ENCODE measurements around the gene ATP9B.

Gene ATP9B

DNA sequence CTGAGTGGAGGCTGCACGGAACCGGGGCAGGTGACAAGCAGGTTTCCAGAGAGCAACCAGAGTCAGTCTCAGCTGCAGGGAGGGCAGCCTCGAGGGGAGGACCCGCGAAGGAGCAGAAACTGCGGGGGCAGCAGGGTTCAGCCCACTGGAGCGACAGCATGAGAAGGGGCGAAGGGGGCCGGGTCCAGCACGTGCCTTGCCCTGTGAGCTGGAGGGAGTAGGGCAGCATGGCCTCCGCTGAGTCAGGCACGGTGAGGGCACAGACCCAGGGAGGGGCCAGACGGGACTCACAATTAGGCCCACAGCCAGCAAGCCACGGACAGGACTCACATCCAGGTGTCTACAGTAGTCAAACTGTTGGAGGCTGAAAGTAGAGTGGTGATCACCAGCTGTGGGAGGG is 22.7 kb upstream of the ATP9B start:
- Histone ChIP-seq H3K36me3 (ENCODE audit: control insufficient read depth in 2 of 2, insufficient read depth in 1 of 2, low read length in 2 of 2) (no peaks in the 10 kb centered on the region), H3K4me1 (ENCODE audit: control insufficient read depth, insufficient read depth, low read length) (no peaks in the 10 kb centered on the region), H3K4me3 (ENCODE audit: low read depth, low read length) (no peak overlapping the region), H3K9me3 (ENCODE audit: control insufficient read depth, insufficient read depth, low read depth, low read length) (no peaks in the 10 kb centered on the region), H3K27ac (ENCODE audit: extremely low read depth, low read depth, low read length) (no peak overlapping the region)
- POLR2A ChIA-PET, result no interaction called here
- CTCF ChIA-PET, result interaction anchor here (0.6 kb wide), 1 partner anchor 300 kb away, joined by 3 read pairs; no protein-coding TSS in a partner anchor
- no peak for TF ChIP-seq ZNF707 (tag by site-specific recombination; IDR thresholded peaks at IDR 0.05)
- TF ChIP-seq, protein P1, sequence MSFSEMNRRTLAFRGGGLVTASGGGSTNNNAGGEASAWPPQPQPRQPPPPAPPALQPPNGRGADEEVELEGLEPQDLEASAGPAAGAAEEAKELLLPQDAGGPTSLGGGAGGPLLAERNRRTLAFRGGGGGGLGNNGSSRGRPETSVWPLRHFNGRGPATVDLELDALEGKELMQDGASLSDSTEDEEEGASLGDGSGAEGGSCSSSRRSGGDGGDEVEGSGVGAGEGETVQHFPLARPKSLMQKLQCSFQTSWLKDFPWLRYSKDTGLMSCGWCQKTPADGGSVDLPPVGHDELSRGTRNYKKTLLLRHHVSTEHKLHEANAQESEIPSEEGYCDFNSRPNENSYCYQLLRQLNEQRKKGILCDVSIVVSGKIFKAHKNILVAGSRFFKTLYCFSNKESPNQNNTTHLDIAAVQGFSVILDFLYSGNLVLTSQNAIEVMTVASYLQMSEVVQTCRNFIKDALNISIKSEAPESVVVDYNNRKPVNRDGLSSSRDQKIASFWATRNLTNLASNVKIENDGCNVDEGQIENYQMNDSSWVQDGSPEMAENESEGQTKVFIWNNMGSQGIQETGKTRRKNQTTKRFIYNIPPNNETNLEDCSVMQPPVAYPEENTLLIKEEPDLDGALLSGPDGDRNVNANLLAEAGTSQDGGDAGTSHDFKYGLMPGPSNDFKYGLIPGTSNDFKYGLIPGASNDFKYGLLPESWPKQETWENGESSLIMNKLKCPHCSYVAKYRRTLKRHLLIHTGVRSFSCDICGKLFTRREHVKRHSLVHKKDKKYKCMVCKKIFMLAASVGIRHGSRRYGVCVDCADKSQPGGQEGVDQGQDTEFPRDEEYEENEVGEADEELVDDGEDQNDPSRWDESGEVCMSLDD (tag by site-specific recombination; IDR thresholded peaks at IDR 0.05), result no peak

DNA sequence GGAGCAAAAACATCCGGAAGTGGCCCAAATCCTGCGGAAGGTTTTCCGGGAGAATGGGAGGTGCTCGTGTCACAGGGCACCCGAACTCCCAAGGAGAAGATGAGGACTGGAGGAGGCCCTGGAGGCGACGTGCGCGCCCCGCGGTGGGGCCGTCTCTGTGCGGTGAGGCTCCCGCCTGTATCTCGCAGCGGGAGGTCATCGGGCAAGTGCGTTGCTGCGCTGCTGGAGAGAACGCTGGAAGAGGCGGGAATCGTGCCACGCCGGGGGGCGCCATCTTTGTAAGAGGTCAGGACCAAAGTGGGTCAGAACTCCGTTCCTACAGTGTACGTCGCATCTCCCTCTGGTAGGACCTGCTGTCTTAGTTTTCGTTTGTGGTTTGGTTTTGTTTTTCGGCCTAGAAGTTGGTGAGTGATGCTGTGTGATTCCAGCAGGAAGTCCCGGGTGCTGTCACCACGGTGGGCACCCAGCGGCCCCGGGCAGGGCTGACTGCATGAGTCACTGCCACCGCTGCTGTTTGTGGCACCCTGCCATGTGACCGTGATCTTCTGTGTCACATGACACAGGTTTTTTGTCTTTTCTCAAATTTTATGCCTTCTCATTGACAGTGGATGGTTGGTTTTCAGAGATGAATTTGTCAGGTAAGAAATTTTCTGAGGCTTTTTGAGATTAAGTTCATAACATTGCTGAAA is 21.5 kb upstream of the ATP9B start:
- no peaks in the 10 kb centered on the region for H3K9me3 ChIP-seq (ENCODE audit: control insufficient read depth, insufficient read depth, low read depth, low read length)
- H3K4me1 ChIP-seq (ENCODE audit: control insufficient read depth, insufficient read depth, low read length), result no peaks in the 10 kb centered on the region
- ChIA-PET POLR2A (no interaction called here), CTCF (no interaction called here)
- no peak overlapping the region for H3K27ac ChIP-seq (ENCODE audit: extremely low read depth, low read depth, low read length)
- H3K36me3 ChIP-seq (ENCODE audit: control insufficient read depth in 2 of 2, insufficient read depth in 1 of 2, low read length in 2 of 2), result no peaks in the 10 kb centered on the region
- H3K4me3 ChIP-seq (ENCODE audit: low read depth, low read length), result no peak overlapping the region
- TF ChIP-seq ZNF561 (tag by site-specific recombination; IDR thresholded peaks at IDR 0.05; ENCODE audit: borderline replicate concordance) (no peak), ZNF548 (tag by site-specific recombination; IDR thresholded peaks at IDR 0.05) (no peak), BCL11B (tag by site-specific recombination; IDR thresholded peaks at IDR 0.05; ENCODE audit: low read depth) (no peak), PRDM1 (tag by site-specific recombination; IDR thresholded peaks at IDR 0.05) (no peak), ZSCAN16 (tag by site-specific recombination; IDR thresholded peaks at IDR 0.05) (no peak), TCF7L2 (IDR thresholded peaks at IDR 0.05; ENCODE audit: borderline replicate concordance, low read depth, low read length) (no peak), EGR2 (tag by site-specific recombination; IDR thresholded peaks at IDR 0.05; ENCODE audit: low read depth) (no peak), ZNF837 (tag by site-specific recombination; IDR thresholded peaks at IDR 0.05) (no peak), ZNF394 (tag by site-specific recombination; IDR thresholded peaks at IDR 0.05; ENCODE audit: borderline replicate concordance) (no peak), ZNF530 (tag by site-specific recombination; IDR thresholded peaks at IDR 0.05; ENCODE audit: low read depth) (no peak), ZEB2 (tag by site-specific recombination; IDR thresholded peaks at IDR 0.05) (no peak), KLF16 (tag by site-specific recombination; IDR thresholded peaks at IDR 0.05) (no peak)
- TF ChIP-seq, protein P2, sequence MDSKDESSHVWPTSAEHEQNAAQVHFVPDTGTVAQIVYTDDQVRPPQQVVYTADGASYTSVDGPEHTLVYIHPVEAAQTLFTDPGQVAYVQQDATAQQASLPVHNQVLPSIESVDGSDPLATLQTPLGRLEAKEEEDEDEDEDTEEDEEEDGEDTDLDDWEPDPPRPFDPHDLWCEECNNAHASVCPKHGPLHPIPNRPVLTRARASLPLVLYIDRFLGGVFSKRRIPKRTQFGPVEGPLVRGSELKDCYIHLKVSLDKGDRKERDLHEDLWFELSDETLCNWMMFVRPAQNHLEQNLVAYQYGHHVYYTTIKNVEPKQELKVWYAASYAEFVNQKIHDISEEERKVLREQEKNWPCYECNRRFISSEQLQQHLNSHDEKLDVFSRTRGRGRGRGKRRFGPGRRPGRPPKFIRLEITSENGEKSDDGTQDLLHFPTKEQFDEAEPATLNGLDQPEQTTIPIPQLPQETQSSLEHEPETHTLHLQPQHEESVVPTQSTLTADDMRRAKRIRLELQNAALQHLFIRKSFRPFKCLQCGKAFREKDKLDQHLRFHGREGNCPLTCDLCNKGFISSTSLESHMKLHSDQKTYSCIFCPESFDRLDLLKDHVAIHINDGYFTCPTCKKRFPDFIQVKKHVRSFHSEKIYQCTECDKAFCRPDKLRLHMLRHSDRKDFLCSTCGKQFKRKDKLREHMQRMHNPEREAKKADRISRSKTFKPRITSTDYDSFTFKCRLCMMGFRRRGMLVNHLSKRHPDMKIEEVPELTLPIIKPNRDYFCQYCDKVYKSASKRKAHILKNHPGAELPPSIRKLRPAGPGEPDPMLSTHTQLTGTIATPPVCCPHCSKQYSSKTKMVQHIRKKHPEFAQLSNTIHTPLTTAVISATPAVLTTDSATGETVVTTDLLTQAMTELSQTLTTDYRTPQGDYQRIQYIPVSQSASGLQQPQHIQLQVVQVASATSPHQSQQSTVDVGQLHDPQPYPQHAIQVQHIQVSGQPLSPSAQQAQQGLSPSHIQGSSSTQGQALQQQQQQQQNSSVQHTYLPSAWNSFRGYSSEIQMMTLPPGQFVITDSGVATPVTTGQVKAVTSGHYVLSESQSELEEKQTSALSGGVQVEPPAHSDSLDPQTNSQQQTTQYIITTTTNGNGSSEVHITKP (tag by site-specific recombination; IDR thresholded peaks at IDR 0.05), result no peak
- TF ChIP-seq, protein P3, sequence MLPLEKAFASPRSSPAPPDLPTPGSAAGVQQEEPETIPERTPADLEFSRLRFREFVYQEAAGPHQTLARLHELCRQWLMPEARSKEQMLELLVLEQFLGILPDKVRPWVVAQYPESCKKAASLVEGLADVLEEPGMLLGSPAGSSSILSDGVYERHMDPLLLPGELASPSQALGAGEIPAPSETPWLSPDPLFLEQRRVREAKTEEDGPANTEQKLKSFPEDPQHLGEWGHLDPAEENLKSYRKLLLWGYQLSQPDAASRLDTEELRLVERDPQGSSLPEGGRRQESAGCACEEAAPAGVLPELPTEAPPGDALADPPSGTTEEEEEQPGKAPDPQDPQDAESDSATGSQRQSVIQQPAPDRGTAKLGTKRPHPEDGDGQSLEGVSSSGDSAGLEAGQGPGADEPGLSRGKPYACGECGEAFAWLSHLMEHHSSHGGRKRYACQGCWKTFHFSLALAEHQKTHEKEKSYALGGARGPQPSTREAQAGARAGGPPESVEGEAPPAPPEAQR (tag by site-specific recombination; IDR thresholded peaks at IDR 0.05), result no peak

Data from HEK293 (cell line).